Mucosa of descending colon (tissue), 3 donors: ENCODE measurements around the gene IFFO2. TPM values are rescaled to one million over a fixed set of nuclear protein-coding genes. Genes with fewer than 3 reads are reported as not detected.
A peak's percentile ranks its signal among the peaks of the same experiment; 100 is the strongest.

Experiments used
- ATAC-seq: fragments of 200-7000 bp; cut with Tn5 transposase; one replicate; pipeline ENCODE4 v1.9.1; 2020; ENCODE audit warnings: mild to moderate bottlenecking, moderate library complexity
- DNase-seq, 3 donors: peaks; one replicate each; pipeline ENCODE4 v3.0.0-alpha.2; 2020
- H3K36me3 ChIP-seq: fragments of 200-600 bp; one replicate; pipeline ENCODE4 v1.8.0; 2021; ENCODE audit warnings: low read depth, mild to moderate bottlenecking
- H3K4me1 ChIP-seq: fragments of 200-600 bp; one replicate; pipeline ENCODE4 v1.8.0; 2021; ENCODE audit warnings: low read depth, mild to moderate bottlenecking
- H3K4me3 ChIP-seq: fragments of 200-600 bp; one replicate; pipeline ENCODE4 v1.8.0; 2021; ENCODE audit warnings: mild to moderate bottlenecking
- H3K9me3 ChIP-seq: fragments of 200-600 bp; one replicate; pipeline ENCODE4 v1.8.0; 2021; ENCODE audit warnings: mild to moderate bottlenecking
- CTCF ChIP-seq: fragments of 200-600 bp; IDR thresholded peaks from one replicate; pipeline ENCODE4 v1.8.0; 2022; ENCODE audit warnings: antibody characterized with exemption, mild to moderate bottlenecking
- intact Hi-C, 2 donors: fragments of 100-400 bp; cut with DNase I in 1 of 2; cut with micrococcal nuclease in 1 of 2; formaldehyde crosslinking; loops; one replicate each; pipeline versions ENCODE4 v1.11.0 to v1.11.1; 2022; cut with DNase I, micrococcal nuclease
- total RNA-seq, 3 donors: library from RNA; stranded (reverse); fragmentation: NEBNext Ultra II Directional in 2 of 3; extraction: Animal tissue kit (Norgen Biotek cat#: 25700) in 2 of 3; gene quantifications; one replicate each; pipeline versions ENCODE4 v1.2.1 to v1.2.4, GENCODE V29; 2021 to 2023
- donor health status: DM: no; HTN: no; CAD: no; lungs with moderate emphysema.
- donor health status: DM: no; HTN: no; CAD: no.
- donor health status: DM: no; HTN: yes; CAD: no.

The IFFO2 gene
- total RNA-seq, 3 donors from 2014 or later, result 13.1 to 19.0 (median 15.5) TPM

- DNase-seq (no peak), ATAC-seq (no peak)
- no peak for TF ChIP-seq CTCF
- Histone ChIP-seq H3K4me3 (no peak overlapping the region), H3K4me1 (no peaks in the 10 kb centered on the region), H3K9me3 (no peaks in the 10 kb centered on the region), H3K36me3 (no peaks in the 10 kb centered on the region)
- intact Hi-C loops, result no loop called here
Observed at GRCh38 chr1:18937539-18937938, 18.9 kb downstream of the IFFO2 start.

- no peak for TF ChIP-seq CTCF
- DNase-seq (peak in 1 of 3 donors; percentile 22), ATAC-seq (no peak)
- no peaks in the 10 kb centered on the region for H3K9me3 ChIP-seq
- intact Hi-C loops, result no loop called here
- no peaks in the 10 kb centered on the region for H3K4me1 ChIP-seq
- no peaks in the 10 kb centered on the region for H3K36me3 ChIP-seq
- no peak overlapping the region for H3K4me3 ChIP-seq
Observed at GRCh38 chr1:18936814-18937481, 19.5 kb downstream of the IFFO2 start.

- TF ChIP-seq CTCF, result no peak
- intact Hi-C loops, result no loop called here
- DNase-seq (peak in 1 of 3 donors; percentile 13), ATAC-seq (no peak)
- no peaks in the 10 kb centered on the region for H3K9me3 ChIP-seq
- no peaks in the 10 kb centered on the region for H3K4me1 ChIP-seq
- no peaks in the 10 kb centered on the region for H3K36me3 ChIP-seq
- H3K4me3 ChIP-seq, result no peak overlapping the region
Observed at GRCh38 chr1:18936471-18936813, 20.0 kb downstream of the IFFO2 start.

- Histone ChIP-seq H3K36me3 (no peaks in the 10 kb centered on the region), H3K4me3 (no peak overlapping the region), H3K9me3 (no peaks in the 10 kb centered on the region), H3K4me1 (no peaks in the 10 kb centered on the region)
- DNase-seq, result peak in 1 of 3 donors; percentile 10
- TF ChIP-seq CTCF, result no peak
- intact Hi-C loops, result no loop called here
- ATAC-seq, result no peak
Observed at GRCh38 chr1:18934205-18935000, 22.1 kb downstream of the IFFO2 start.

- TF ChIP-seq CTCF, result no peak
- intact Hi-C loops, result no loop called here
- no peak overlapping the region for H3K4me3 ChIP-seq
- H3K4me1 ChIP-seq, result peaks cover 6% of the 10 kb centered on the region
- ATAC-seq (no peak), DNase-seq (no peak)
- H3K9me3 ChIP-seq, result no peaks in the 10 kb centered on the region
- H3K36me3 ChIP-seq, result no peaks in the 10 kb centered on the region
Observed at GRCh38 chr1:18932879-18933278, 23.6 kb downstream of the IFFO2 start.
